Limb (tissue), 2 donors: Measurements from ENCODE around the gene GRID1.

Source experiments
- DNase-seq, 2 donors: peaks; one replicate each; pipeline ENCODE4 v3.0.0-alpha.2; 2016; ENCODE audit errors: extremely low spot score in 2 of 2

The GRID1 gene

DNA sequence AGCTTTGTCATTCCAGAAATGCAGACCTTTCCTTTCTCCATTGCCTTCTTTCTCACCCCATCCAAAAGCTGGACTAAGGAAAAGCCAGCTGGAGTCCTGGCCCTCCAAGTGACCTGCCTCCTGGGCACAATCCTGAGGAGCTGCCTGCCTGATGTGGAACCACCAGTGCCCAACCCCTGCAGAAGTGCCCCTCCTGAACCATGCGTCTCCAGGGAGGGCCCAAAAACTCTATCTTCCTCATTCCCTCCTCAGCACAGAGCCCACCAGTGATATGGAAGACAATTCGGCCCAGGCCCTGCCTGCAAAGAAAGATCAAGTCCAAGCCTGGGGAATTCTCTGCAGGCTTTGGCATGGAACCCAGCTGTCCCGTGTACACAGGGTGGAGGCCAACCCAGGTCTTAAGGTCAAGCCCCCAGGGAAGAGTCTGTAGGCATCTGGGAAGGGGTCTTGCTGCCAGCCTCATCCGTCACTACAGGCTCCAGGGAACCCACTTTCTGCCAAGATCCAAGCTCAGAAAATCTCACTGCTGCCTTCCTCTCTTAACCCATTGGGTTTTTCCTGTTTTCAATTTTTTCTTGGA is 3.5 kb upstream of the GRID1 start:
- peak in 1 of 2 donors; percentile 20 for DNase-seq

DNA sequence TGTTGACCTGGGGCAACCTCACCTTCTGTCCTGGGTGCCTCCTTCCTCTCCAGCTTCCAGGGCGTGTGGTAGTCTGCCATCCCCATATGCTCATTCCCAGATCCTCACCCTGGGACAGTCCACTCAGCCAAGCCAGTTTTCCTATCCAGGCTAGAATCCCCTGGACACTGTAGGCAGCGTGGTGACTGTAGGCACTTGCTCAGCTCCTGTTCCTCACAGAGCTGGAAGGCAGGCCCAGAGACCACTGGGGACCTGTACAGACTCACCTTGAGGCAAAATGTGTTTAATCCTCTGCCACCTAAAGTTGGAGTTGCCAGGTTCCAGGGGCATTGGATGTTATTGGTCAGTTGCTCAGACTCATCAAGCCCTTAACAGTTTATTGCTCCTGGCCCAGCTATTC is 2.4 kb upstream of the GRID1 start:
- peak in 1 of 2 donors; percentile 18 for DNase-seq

DNA sequence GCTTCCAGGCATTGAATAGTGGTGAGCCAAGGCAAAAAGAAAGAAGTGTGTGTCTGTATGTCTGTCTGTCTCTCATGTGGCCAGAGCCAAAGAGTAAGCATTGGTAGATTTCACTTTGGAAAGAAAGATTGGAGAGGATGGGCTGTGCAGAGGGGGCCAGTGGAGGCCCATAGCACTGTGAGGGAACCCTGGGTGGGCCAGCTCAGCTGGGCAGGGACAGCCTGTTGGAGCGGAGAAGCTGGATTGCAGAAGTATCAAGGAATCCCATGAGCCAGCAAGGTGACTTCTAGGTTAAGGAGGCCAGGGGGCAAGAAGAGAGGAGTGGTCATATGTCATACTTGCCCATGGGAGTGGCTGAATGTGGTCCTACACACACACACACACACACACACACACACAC is 1.5 kb upstream of the GRID1 start:
- peak in 1 of 2 donors; percentile 23 for DNase-seq

DNA sequence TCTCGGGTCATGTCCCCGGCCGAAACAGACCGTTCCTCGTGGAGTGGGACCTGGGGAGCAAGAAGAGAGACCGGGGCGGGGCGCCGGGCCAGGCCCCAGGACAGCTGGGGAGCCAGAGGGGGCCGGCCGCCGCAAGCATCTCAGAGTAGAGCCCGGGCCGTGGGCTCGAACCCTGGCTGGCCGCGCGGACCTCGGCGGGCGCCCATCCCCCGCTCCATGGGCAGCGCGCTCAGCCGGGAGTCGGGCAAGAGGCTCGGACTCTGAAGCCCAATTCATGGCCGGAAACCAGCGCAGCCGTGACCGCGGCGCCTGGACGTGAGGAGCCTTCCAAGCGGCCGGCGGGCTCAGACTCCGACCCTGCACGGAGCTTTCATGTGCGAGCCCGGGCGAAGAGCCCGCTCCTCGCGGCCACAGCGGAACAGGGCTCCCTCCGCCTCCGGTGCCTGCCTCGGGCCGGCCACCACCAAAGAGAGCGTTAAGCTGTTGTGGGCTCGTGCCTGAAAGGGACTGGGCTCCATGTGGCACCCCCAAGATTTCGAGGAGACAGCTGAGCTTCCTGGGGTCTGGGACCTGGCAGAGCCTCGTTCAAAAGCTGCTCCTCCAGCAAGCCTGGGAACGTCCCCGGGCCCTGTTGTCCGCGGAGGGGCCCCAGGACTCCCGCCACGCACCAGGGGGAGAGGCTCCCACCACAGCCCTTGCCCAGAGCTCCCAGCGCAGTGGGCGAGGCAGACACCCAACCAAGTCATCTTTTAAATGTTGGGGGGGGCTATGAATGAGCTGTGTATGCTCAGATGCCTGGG is 757 bp upstream of the GRID1 start:
- peak in 1 of 2 donors; percentile 61 for DNase-seq

DNA sequence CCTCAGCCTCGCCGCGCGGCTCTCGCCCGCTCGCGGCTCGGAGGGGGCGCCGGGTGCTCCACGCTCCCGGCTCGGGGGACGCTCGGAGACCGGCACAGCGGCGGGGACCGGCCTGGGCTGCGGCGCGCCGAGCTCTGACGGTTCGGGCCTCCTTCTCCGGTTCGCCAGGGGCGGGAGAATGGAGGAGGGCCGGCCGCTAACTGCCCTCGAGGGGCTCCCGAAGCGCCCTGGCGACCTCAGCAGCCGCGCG is 232 bp upstream of the GRID1 start:
- DNase-seq: no peak

DNA sequence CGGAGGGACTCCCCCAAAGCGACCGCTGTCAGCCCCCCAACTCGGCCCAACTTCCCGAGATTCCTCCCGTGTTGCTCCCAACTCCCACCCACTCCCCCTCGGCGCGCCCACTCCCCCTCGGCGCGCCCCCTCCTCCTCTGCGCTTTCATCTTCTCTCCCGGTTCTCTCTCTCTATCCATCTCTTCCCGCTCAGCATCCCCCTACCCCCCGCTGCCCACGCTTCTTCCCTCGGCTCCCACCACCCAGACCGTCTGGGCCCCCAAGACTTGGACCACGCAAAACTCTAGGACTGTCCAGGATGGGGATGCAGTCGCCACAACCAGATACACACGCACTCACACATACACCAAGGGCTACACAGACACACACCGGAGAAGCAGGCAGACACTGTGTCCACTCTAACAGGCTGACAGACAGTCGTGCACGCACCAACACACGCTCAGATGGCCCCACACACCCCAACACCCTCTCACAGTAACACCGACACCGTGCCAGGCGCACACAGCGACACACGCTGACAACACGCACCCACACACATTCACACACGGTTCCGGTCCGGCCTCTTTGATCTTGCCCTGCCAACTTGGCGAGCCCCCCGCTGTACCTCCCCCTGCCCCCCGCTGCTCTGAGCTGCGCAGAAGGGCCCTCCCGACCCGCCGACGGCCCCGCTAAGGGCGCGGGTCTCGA is 1.1 kb downstream of the GRID1 start:
- DNase-seq: peak in 1 of 2 donors; percentile 66

DNA sequence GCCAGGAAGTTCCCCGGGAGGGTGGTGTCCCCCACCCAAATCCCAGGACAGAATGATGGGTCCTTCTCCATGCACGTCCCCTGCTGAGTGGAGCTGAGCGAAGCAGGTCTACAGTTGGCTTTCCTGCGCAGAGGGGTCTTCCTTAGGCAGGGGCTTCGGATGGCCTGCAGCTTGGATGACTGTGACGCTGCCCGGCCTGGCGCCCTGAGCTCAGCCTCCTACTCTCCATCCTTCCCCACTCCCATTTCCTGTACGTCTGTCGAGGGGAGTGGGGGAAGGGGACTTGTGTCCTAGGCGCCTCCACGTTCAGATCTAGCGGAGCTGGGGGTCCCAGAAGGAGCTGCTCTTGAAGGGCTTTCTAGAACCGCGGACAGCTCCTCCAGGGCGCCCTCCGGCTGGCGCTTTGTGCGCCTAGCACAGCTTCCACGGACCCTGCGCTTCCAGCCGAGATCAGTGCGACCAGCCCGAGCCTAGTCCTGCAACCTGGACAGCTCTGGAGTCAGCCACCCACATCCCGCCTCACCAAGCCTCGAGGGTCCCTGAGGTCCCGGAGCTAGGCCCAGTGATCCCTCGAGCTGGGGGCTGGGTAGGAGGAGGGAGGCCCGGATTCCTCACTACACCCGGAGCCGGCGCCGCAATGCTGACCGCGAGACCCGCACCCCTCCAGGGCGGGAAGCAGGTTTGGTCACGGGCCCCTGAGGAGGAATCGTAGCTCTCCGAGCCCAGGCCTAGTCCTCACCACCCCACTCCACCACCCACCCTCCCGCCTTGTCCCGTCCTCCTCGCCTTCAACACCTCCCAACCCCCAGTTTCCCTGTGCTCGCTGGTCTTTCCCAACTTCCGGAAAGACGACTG is 1.9 kb downstream of the GRID1 start:
- DNase-seq: peak in 1 of 2 donors; percentile 55

DNA sequence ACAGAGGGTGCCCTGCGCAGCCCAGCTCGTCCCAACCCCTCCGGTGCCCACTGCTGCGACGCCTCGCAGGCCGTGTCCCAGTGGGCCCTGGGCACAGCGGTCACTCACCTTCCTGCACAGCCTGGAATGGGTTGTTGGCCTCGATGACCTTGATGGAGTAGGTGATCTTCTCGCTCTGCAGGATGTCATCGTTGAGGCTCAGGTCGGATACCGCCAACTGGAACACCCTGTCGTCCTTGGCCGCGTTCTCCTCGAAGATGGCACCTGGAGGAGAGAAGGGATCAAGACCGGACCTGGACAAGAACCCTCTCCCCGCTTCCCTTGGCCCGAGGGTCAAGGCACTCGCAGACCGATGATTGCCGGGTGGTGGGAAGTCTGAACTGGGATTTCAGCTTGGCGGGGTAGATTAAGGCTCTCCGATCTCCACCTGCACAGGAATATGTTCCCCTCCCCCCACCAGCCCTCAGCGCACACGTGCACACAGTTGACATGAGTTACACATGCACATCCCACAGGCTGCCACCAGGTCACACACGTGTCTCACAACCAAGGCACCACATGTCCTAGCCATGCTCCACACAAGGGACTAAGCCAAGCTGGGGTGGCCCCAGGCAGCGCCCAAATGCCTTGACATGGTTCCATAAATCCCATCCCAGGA is 2.6 kb downstream of the GRID1 start:
- peak in 1 of 2 donors; percentile 42 for DNase-seq

DNA sequence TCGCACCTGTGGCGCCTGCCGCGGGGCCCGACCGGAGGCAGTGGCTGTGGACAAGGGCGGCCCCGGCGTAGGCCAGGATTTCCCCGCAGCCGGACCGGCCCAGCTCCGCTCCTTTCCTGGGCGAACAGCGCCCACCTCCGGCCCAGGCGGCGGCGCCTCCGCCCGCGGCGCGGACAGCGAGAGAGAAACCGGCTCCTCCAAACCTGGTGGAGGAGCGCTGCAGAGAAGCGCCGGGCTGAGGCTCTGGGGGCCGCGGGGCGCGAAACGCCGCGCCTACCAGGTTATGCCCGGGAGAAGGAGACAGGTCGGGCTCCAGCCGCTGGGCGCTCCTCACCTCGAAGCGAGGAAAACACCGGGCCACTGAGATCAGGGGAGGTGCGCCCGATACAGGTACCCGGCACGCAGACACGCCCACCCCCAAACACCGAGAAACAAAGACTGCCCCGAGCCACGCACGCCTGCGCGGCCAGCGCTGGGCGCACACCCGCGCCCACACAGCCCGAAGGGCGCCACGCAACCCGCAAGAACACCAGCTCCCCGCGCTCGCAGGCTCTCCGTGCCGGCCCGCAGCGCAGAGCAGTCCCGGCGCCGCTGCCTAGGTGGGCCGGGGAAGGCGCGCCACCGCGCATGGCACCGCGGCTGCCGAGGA is 3.3 kb downstream of the GRID1 start:
- peak in 1 of 2 donors; percentile 83 for DNase-seq

DNA sequence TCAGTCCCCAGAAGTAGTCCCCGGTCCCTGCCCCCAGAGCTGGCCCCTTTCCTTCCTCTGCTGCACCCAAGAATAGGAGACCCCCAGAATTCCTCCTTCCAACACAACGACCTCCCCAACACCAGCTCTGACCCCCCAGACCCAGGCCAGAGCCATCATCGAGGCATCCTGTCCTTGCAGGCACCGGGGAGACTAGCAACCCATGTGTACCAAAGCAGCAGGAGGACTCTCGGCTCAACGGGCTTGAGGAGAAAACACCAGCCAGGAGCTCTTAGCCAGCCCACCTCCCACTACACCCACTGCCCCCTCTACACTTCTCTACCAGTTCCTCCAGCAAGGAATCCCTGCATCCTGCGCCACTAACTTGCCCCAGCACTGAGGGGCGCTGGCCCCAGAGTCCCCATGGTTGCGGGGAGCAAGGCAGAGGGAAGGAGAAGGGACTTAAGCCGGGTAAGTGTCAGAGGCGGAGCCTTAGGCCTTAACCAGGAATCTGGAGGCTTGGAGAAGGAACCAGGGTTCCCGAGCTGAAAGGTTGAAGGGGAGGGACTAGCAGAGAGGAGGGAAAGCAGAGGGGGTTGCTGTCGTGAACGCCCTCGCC is 3.9 kb downstream of the GRID1 start:
- no peak for DNase-seq

DNA sequence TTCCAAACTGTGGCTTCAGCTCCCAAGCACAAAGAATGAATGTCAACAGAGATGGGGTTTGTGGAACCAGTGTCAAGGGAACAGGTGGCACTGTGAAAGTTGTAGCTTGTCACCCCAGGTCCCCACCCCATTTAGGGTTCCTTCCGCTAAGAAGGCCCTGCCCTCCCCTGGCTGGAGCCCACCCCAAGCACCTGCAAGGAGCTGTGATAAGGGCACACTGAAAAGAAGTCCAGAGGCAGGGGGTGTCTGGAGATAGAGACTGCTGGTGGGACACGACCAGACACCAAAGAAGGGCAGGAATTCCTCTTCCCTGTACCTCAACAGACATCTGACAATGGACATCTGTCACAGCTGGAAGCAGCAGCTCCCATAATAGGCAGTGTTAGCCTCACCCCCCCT is 4.5 kb downstream of the GRID1 start:
- peak in 1 of 2 donors; percentile 17 for DNase-seq

DNA sequence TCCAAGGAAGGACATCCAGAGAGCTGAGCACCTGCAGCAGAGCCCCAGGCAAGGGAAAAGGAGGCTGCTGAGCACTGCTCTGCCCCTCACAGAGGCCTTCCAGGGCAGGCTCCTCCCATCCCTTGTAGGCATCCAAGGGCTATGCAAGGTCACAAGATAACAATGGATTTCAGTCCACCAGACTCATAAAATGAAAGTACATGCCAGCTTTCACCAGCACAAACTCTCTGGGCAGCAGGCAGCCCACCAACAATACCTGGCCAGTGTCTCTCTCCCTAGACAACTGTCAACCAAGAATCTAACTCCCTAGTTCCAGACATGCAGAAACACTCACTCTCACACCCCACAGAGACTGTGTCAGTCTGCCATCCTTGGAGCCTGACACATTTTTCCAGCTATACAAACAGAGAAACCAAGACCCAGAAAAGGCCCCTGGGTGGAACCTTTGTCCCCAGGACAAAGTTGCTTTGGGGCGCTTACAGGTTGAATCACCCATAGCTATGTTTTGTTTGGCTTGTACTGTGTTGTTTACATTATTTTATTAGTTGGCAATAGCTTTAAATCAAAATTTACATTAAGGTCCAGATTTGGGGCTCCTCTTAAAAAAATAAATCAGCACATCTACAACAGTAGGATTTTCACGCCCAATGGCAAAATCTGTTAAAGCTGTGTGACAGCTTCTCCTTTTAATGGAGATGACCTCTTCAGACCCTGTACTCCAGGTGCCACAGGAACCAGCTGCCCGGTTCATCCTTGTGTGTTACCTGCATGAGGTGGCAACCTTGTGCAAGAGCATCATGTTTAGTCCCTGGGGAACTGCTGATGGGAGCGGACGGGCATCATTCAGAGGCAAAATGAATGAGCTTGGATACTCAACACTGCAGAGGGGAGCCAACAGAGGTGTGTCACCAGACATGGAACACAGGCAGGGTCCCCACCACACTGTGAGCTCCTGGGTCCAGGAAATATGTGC is 5.2 kb downstream of the GRID1 start:
- DNase-seq: peak in 1 of 2 donors; percentile 14

DNA sequence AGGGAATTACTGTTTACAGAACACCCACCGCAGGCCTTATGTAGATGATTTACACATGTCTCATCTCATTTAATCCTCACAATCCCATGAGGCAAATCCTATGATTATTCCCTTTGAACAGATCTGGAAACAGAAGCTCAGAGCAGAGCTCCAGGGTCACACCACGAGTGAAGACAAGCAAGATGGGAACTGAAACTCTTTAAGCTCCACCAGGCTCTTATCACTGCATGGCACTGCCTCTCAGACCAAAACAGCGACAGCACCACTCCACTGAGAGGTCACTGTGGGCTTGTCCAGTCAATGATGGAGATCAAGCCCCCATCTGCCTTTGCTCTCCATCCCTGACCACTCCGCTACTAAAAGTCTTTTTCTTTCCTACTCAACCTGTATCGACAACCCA is 5.9 kb downstream of the GRID1 start:
- no peak for DNase-seq

DNA sequence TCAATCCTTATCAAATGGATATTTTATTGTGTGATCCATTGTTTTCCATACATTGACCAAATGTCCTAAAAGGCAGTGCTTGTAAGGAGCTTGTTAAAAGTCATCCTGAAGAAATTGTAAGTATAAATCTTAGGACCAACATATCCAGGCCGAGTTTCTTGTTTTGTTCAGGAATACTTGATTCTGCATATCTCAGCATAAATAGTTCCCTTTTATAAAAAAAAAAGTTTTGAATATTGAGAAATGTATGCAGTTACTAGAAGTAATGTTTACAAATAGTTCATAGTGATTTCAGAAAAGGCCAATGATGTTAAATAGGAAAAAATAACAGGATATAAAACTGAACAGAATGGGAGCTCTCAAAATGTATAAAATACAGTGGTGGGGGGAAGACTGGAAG is 6.6 kb downstream of the GRID1 start:
- no peak for DNase-seq

DNA sequence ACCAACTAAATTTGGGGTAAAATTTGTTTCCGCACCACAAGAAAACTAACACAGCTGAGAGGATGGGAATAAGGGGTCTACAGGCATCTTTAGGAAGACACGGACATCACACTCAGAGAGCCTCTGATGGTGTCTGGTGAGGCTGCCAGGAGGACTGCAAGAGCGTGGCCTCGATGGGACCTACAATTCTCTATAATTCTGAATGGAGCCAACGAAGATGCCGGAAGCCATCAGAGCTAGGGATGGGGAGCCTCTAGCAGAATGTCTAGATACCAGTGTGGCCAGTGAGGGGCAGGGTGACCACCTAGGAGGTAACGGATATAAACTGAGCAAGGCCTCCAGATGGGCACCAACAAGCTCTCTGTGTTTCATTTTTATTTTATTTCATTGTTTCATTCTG is 7.5 kb downstream of the GRID1 start:
- DNase-seq: no peak

DNA sequence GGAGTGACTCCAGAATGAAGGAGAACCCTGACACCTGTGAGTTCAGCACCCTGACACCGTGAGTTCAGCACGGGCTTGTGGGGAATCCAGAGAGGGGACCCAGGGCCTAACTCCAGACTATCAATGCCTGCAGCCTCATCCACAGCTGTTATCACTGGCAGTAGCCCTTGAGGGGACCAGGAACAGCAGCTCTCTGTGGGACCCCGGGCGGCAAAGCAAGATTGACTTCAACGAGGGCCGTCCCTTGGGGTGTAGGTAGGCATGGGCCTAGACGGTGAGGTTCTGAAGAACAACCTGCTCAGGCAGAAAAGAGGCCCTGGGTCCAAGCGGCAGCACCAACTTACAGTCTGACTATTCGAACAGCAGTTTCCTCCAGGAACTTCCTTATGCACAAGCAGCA is 8.9 kb downstream of the GRID1 start:
- no peak for DNase-seq

DNA sequence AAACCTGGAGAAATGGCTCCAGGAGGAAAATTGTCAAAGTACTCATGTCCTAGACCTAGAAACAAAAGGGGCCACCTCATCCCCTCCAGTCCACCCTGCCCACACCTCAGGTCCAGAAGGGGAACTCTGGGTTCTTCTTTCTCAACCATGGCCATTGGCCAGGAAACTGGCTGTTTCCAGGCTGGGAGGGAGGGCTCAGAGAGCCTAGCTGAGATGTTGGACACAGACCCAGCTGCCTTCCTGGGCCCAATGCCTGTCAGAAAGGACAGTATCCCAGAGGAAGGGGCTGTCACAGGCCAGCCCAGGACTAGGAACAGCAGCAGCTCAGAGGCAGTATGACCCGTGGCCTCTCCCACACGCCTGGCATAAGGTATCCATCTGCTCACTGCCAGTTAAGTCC is 9.6 kb downstream of the GRID1 start:
- no peak for DNase-seq

DNA sequence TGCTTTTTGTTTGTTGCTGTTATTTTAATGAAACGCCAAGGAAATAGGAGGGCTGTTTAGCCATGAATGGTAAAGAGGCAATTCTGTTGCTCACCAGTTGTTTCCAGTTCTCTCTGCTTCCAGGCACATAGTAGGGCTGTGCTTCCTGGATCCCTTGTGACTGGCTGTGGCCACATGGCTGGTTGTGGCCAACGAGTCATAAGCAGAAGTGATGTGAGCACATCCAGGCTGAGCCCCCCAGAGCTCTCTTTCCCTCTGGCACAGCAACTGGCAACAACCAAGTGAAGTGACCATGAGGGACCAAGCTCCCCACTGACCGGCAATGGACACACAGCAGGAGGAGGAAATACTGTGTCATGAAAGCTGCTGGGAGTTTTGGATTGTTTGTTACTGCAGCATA is 10.3 kb downstream of the GRID1 start:
- DNase-seq: no peak

DNA sequence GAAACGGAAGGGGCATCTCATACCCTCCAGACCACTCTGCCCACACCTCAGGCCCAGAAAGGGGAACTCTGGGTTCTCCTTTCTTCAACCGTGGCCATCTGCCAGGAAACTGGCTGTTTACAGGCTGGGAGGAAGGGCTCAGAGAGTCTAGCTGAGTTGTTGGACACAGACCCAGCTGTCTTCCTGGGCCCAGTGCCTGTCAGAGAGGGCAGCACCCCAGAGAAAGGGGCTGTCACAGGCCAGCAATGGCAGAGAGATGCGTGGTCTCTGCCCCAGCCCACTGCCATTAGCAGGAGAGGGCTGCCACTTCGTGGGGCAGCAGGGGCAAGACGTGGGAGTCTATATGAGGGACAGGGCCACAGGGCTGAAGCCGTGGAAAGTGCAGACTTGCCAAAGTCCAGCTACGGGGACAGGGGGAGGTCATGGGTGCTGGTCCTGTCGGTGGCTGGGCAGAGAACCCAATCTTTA is 11.0 kb downstream of the GRID1 start:
- DNase-seq: no peak
